PFSK-1 (cell line): Measurements from ENCODE around the gene NPM3.

Source experiments
- FOXP2 ChIP-seq: optimal IDR thresholded peaks from 2 replicates; pipeline ENCODE3; 2011; ENCODE audit warnings: borderline replicate concordance, control low read depth, inconsistent platforms; ENCODE audit not compliant: insufficient read depth; ENCODE audit errors: extremely low read length, extremely low read depth
- POLR2AphosphoS5 ChIP-seq: IDR thresholded peaks from 2 replicates; pipeline ENCODE4 v1.6.1; 2012; ENCODE audit warnings: low read depth, mild to moderate bottlenecking, control low read depth, low read length, moderate library complexity
- SIN3A ChIP-seq: IDR thresholded peaks from 2 replicates; pipeline ENCODE4 v1.6.1; 2012; ENCODE audit warnings: mild to moderate bottlenecking, low read length, moderate library complexity, borderline replicate concordance; ENCODE audit not compliant: insufficient read depth
- TF ChIP-seq, protein P1 (sequence below), 2 experiments: IDR thresholded peaks; 2 replicates each; pipeline versions ENCODE4 v1.6.1 to v1.8.0; 2011 to 2012; ENCODE audit warnings: low read depth in 2 of 2, low read length in 2 of 2, control low read depth in 1 of 2, inconsistent platforms in 1 of 2, mild to moderate bottlenecking in 1 of 2, moderate library complexity in 1 of 2; ENCODE audit not compliant: insufficient read depth in 1 of 2

DNA sequence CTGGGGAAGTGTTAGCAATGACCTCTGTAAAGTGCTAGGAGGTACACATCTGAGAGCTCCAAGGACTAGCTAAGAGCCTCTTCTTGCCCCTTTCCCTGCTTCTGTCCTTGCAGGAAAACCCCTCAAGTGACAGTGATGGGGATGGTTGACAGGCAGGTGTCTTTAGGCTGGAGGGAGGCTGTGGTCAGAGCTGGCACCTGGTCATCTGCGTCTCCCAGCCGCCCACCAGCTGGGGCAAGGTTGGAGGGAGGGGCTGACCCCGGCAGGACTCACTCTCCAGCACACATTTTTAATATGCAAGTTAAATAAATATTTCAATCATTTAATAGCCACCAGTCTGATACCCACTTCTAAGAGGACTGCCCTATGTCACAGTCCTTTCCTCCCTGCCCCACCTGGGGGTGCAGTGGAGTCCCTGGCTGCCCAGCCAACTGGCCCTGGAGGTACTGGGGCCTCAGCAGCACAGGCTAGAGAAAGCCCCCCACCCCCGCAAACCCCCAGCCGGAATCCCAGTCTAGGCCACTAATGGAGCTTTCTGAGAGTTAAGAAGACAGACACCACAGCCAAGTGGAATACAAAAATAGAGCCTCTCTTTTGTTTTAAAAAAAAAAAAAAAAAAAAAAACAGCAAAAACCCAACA is 13.6 kb downstream of the NPM3 start:
- TF ChIP-seq POLR2AphosphoS5 (no peak), SIN3A (no peak), FOXP2 (no peak)
- TF ChIP-seq, protein P1, sequence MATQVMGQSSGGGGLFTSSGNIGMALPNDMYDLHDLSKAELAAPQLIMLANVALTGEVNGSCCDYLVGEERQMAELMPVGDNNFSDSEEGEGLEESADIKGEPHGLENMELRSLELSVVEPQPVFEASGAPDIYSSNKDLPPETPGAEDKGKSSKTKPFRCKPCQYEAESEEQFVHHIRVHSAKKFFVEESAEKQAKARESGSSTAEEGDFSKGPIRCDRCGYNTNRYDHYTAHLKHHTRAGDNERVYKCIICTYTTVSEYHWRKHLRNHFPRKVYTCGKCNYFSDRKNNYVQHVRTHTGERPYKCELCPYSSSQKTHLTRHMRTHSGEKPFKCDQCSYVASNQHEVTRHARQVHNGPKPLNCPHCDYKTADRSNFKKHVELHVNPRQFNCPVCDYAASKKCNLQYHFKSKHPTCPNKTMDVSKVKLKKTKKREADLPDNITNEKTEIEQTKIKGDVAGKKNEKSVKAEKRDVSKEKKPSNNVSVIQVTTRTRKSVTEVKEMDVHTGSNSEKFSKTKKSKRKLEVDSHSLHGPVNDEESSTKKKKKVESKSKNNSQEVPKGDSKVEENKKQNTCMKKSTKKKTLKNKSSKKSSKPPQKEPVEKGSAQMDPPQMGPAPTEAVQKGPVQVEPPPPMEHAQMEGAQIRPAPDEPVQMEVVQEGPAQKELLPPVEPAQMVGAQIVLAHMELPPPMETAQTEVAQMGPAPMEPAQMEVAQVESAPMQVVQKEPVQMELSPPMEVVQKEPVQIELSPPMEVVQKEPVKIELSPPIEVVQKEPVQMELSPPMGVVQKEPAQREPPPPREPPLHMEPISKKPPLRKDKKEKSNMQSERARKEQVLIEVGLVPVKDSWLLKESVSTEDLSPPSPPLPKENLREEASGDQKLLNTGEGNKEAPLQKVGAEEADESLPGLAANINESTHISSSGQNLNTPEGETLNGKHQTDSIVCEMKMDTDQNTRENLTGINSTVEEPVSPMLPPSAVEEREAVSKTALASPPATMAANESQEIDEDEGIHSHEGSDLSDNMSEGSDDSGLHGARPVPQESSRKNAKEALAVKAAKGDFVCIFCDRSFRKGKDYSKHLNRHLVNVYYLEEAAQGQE (IDR thresholded peaks at IDR 0.05; ENCODE audit: insufficient read depth in 1 of 2, low read depth in 2 of 2, low read length in 2 of 2): no peak
